H1 (cell line): Measurements from ENCODE around the gene IGF2R. TPM values are rescaled to one million over a fixed set of nuclear protein-coding genes. Genes with fewer than 3 reads are reported as not detected.

Source experiments
- CTCF ChIA-PET: fragments of 300-600 bp; sonication (Branson Sonifier 250); formaldehyde crosslinking; loops from one replicate; lab custom pipeline; 2021; ENCODE audit not compliant: partially characterized antibody; lab: Charles Lee
- POLR2A ChIA-PET: fragments of 300-600 bp; sonication (Branson Sonifier 250); formaldehyde crosslinking; loops from one replicate; lab custom pipeline; 2021; ENCODE audit warnings: inconsistent platforms; ENCODE audit not compliant: partially characterized antibody; lab: Charles Lee
- DNase-seq, 2 experiments: peaks; one replicate each; pipeline versions ENCODE4 v3.0.0 to v3.0.0-alpha.2; 2010 to 2022; ENCODE audit warnings: low spot score in 2 of 2, low read depth in 1 of 2, mixed read lengths in 1 of 2
- FAIRE-seq: peaks from 2 replicates; lab custom pipeline; 2011; peaks lifted over from hg19 to GRCh38; lab: Jason Lieb, UNC
- H2AFZ ChIP-seq: 2 replicates; pipeline ENCODE4 v1.8.1; 2012; ENCODE audit warnings: low read length, inconsistent platforms
- H2AK5ac ChIP-seq: 2 replicates; pipeline ENCODE4 v1.6.1; 2013; ENCODE audit warnings: low read depth, low read length
- H2BK120ac ChIP-seq: replicated peaks from 2 replicates; pipeline ENCODE3; 2013; ENCODE audit warnings: low read depth, low read length, inconsistent platforms
- H2BK12ac ChIP-seq: 2 replicates; pipeline ENCODE4 v1.6.1; 2013; ENCODE audit warnings: low read depth, low read length
- H2BK15ac ChIP-seq: 2 replicates; pipeline ENCODE4 v1.6.1; 2013; ENCODE audit warnings: low read length
- H2BK20ac ChIP-seq: 2 replicates; pipeline ENCODE4 v1.6.1; 2013; ENCODE audit warnings: low read length
- H2BK5ac ChIP-seq: 2 replicates; pipeline ENCODE4 v1.6.1; 2013; ENCODE audit warnings: low read depth, low read length
- H3K14ac ChIP-seq: 2 replicates; pipeline ENCODE4 v1.6.1; 2013; ENCODE audit warnings: inconsistent platforms; ENCODE audit not compliant: insufficient read length
- H3K18ac ChIP-seq: 2 replicates; pipeline ENCODE4 v1.6.1; 2013; ENCODE audit warnings: low read length; ENCODE audit errors: extremely low read depth
- H3K23ac ChIP-seq: 2 replicates; pipeline ENCODE4 v1.6.1; 2013; ENCODE audit warnings: inconsistent platforms; ENCODE audit not compliant: insufficient read length
- H3K23me2 ChIP-seq: 2 replicates; pipeline ENCODE4 v1.6.1; 2013; ENCODE audit warnings: low read depth, low read length
- H3K27ac ChIP-seq: 2 replicates; pipeline ENCODE4 v1.6.1; 2011; ENCODE audit warnings: low read depth, low read length, inconsistent platforms
- H3K27me3 ChIP-seq, 4 experiments: replicated peaks in 1 of 4; 1 replicate in 1 of 4; 2 replicates in 3 of 4; pipeline versions ENCODE4 v1.6.1 to v1.8.1; 2011 to 2013; ENCODE audit warnings: low read length in 3 of 4, mild to moderate bottlenecking in 3 of 4, inconsistent platforms in 2 of 4, mixed read lengths in 2 of 4, moderate library complexity in 1 of 4; ENCODE audit not compliant: control insufficient read depth in 3 of 4, insufficient read depth in 3 of 4; ENCODE audit errors: extremely low read depth in 1 of 4
- H3K36me3 ChIP-seq, 4 experiments: 2 replicates each; pipeline versions ENCODE4 v1.6.1 to v1.8.1; 2011 to 2013; ENCODE audit warnings: mild to moderate bottlenecking in 4 of 4, low read length in 3 of 4, moderate library complexity in 2 of 4, control low read depth in 1 of 4, inconsistent platforms in 1 of 4; ENCODE audit not compliant: insufficient read depth in 4 of 4, control insufficient read depth in 2 of 4
- H3K4ac ChIP-seq: replicated peaks from 2 replicates; pipeline ENCODE3; 2013; ENCODE audit warnings: low read length, low read depth, mixed read lengths, inconsistent platforms; ENCODE audit not compliant: insufficient read length
- H3K4me1 ChIP-seq, 4 experiments: replicated peaks in 1 of 4; 1 replicate in 1 of 4; 2 replicates in 3 of 4; pipeline versions ENCODE4 v1.6.1 to v1.8.1; 2011 to 2013; ENCODE audit warnings: low read length in 3 of 4, inconsistent platforms in 2 of 4, mixed read lengths in 1 of 4; ENCODE audit not compliant: insufficient read depth in 4 of 4, control insufficient read depth in 3 of 4
- H3K4me2 ChIP-seq, 2 experiments: 2 replicates each; pipeline versions ENCODE4 v1.6.1 to v1.8.1; 2011 to 2013; ENCODE audit warnings: low read depth in 2 of 2, low read length in 2 of 2, control low read depth in 1 of 2, inconsistent platforms in 1 of 2, mild to moderate bottlenecking in 1 of 2; ENCODE audit not compliant: insufficient read depth in 1 of 2
- H3K4me3 ChIP-seq, 4 experiments: fragments of 200-600, 300-600 bp in 1 of 4; sonication (generic), shearing (Covaris generic), sonication (Bioruptor Twin) in 1 of 4; 2 replicates each; pipeline versions ENCODE4 v1.5.1 to v1.8.1; 2011 to 2016; ENCODE audit warnings: low read length in 4 of 4, low read depth in 3 of 4, control low read depth in 2 of 4, inconsistent platforms in 2 of 4, mild to moderate bottlenecking in 2 of 4, mixed read lengths in 1 of 4, moderate library complexity in 1 of 4; ENCODE audit not compliant: insufficient read depth in 2 of 4; ENCODE audit errors: extremely low read depth in 1 of 4
- H3K56ac ChIP-seq: replicated peaks from 2 replicates; pipeline ENCODE3; 2013; ENCODE audit warnings: low read depth, mild to moderate bottlenecking, mixed read lengths, low read length, inconsistent platforms; ENCODE audit not compliant: insufficient read length
- H3K79me1 ChIP-seq: 2 replicates; pipeline ENCODE4 v1.6.1; 2013; ENCODE audit warnings: low read depth, low read length, control low read depth
- H3K79me2 ChIP-seq, 2 experiments: 2 replicates each; pipeline versions ENCODE4 v1.6.1 to v1.8.1; 2012 to 2013; ENCODE audit warnings: low read length in 2 of 2, mild to moderate bottlenecking in 2 of 2, inconsistent platforms in 1 of 2; ENCODE audit not compliant: insufficient read depth in 2 of 2, control insufficient read depth in 1 of 2
- H3K9ac ChIP-seq, 4 experiments: replicated peaks in 1 of 4; 1 replicate in 1 of 4; 2 replicates in 3 of 4; pipeline versions ENCODE4 v1.6.1 to v1.8.1; 2011 to 2013; ENCODE audit warnings: low read depth in 3 of 4, low read length in 3 of 4, control low read depth in 2 of 4, mild to moderate bottlenecking in 2 of 4, moderate library complexity in 2 of 4, inconsistent platforms in 1 of 4; ENCODE audit errors: extremely low read depth in 1 of 4
- H3K9me3 ChIP-seq, 2 experiments: 2 replicates each; pipeline versions ENCODE4 v1.6.1 to v1.8.1; 2012 to 2013; ENCODE audit warnings: mild to moderate bottlenecking in 2 of 2, moderate library complexity in 2 of 2, control low read depth in 1 of 2, inconsistent platforms in 1 of 2, low read depth in 1 of 2, low read length in 1 of 2, mixed read lengths in 1 of 2; ENCODE audit not compliant: insufficient read depth in 2 of 2
- H4K20me1 ChIP-seq, 2 experiments: replicated peaks in 1 of 2; 2 replicates each; pipeline versions ENCODE3 to v1.8.1; 2011 to 2013; ENCODE audit warnings: inconsistent platforms in 2 of 2, low read length in 2 of 2, mild to moderate bottlenecking in 1 of 2; ENCODE audit not compliant: insufficient read depth in 2 of 2, control insufficient read depth in 1 of 2
- H4K5ac ChIP-seq: 2 replicates; pipeline ENCODE4 v1.6.1; 2013; ENCODE audit warnings: low read length, low read depth, mixed read lengths, inconsistent platforms; ENCODE audit not compliant: insufficient read length
- H4K8ac ChIP-seq: 2 replicates; pipeline ENCODE4 v1.8.0; 2013; ENCODE audit warnings: mild to moderate bottlenecking, moderate library complexity, low read length, inconsistent platforms; ENCODE audit not compliant: insufficient read depth; ENCODE audit errors: extremely low read depth
- H4K91ac ChIP-seq: replicated peaks from 2 replicates; pipeline ENCODE3; 2013; ENCODE audit warnings: low read length, mixed read lengths, inconsistent platforms; ENCODE audit not compliant: insufficient read length
- BRCA1 ChIP-seq: IDR thresholded peaks from 2 replicates; pipeline ENCODE4 v1.6.1; 2012; ENCODE audit warnings: low read depth, low read length, improper control_type of control experiment
- CTBP2 ChIP-seq: IDR thresholded peaks from 2 replicates; pipeline ENCODE4 v1.7.0; 2011; ENCODE audit warnings: borderline replicate concordance, mild to moderate bottlenecking, moderate library complexity, mixed read lengths, low read length; ENCODE audit not compliant: insufficient read depth, insufficient read length
- KDM1A ChIP-seq: fragments of 200-600, 300-600 bp; sonication (generic); IDR thresholded peaks from 2 replicates; pipeline ENCODE4 v1.7.1; 2016; ENCODE audit warnings: mild to moderate bottlenecking, low read length, borderline replicate concordance
- POU5F1 ChIP-seq: IDR thresholded peaks from 2 replicates; pipeline ENCODE4 v1.6.1; 2011; ENCODE audit warnings: low read depth, mild to moderate bottlenecking, low read length, moderate library complexity
- RAD21 ChIP-seq, 2 experiments: IDR thresholded peaks in 1 of 2; conservative IDR thresholded peaks in 1 of 2; 2 replicates each; pipeline ENCODE4 v1.6.1; 2011; ENCODE audit warnings: low read depth in 2 of 2, low read length in 2 of 2, improper control_type of control experiment in 1 of 2, inconsistent platforms in 1 of 2, mild to moderate bottlenecking in 1 of 2, moderate library complexity in 1 of 2
- SAP30 ChIP-seq: fragments of 300-600 bp; sonication (generic); IDR thresholded peaks from 2 replicates; pipeline ENCODE4 v1.7.1; 2012; ENCODE audit warnings: low read length, moderate library complexity, mild to moderate bottlenecking, inconsistent platforms; ENCODE audit not compliant: insufficient read depth, insufficient replicate concordance
- SUZ12 ChIP-seq: fragments of 200-600 bp; sonication (generic); IDR thresholded peaks from 2 replicates; pipeline ENCODE4 v1.6.1; 2012; ENCODE audit warnings: mild to moderate bottlenecking, inconsistent platforms, low read length, moderate library complexity, mixed read lengths
- YY1 ChIP-seq: IDR thresholded peaks from 2 replicates; pipeline ENCODE4 v1.6.1; 2011; ENCODE audit warnings: low read depth, mild to moderate bottlenecking, low read length
- WGBS, 2 experiments: shearing (Covaris generic) in 1 of 2; methylation state at CpG; one replicate each; pipeline versions ENCODE4 v1.1.6 to v1.1.7; 2013 to 2015; ENCODE audit warnings: low lambda C conversion rate in 2 of 2, mixed read lengths in 2 of 2, inconsistent platforms in 1 of 2, low coverage in 1 of 2, missing lambda C conversion rate in 1 of 2; ENCODE audit not compliant: insufficient replicate concordance in 2 of 2, insufficient coverage in 1 of 2, insufficient read length in 1 of 2; ENCODE audit errors: extremely low coverage in 1 of 2, missing lambda C conversion rate in 1 of 2; 5-methylcytosine and 5-hydroxymethylcytosine counted together
- polyA plus RNA-seq, 7 experiments: library from polyadenylated mRNA; depleted of rRNA in 3 of 7; stranded (reverse) in 5 of 7; unstranded in 2 of 7; fragments of >200 nt in 5 of 7; fragments of 200-250 nt in 2 of 7; gene quantifications; 1 replicate in 5 of 7; 2 replicates in 1 of 7; 4 replicates in 1 of 7; pipeline versions ENCODE4 v1.2.1 to v1.2.3, GENCODE V29; 2011 to 2013; ENCODE audit warnings: missing spikeins in 2 of 7, mixed read lengths in 2 of 7
- total RNA-seq: library from RNA; stranded (reverse); fragmentation: NEBNext Ultra II Directional; extraction: Animal tissue kit (Norgen Biotek cat#: 25700); gene quantifications from 2 replicates; pipeline ENCODE4 v1.2.1, GENCODE V29; 2021

IGF2R gene
- total and polyA plus RNA-seq, 2 of the 8 experiments (the other 6 are each of a cell fraction or from before 2014, with no cell fraction given) = 20.6 to 74.1 TPM

DNA sequence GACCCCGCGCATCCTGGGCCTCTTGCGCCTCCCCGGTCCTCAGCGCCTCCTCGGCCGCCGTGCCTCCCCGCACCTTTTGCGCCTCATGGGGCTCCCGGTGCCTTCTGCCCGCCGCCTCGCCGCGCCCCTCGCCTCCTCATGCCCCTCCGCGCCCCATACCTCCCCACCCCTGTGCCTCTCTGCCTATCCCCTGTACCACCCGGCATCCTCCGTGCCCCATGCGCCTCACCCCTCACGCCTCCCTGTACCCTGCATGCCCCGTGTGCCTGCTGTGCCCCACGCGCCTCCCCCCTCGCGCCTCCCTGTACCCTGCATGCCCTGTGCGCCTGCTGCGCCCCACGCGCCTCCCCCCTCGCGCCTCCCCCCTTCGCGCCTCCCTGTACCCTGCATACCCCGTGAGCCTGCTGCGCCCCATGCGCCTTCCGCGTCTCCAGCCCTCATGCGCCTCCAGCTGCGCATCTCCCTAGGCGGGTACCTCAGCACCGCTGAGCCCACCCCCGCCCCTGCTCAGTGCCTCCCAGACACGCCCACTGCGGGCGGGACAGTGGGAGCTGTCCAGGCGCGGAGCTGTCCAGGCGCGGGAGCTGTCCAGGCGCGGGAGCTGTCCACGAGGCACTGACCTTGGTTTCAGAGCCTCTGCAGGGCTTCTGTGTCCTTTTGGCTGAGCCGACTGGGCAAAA, 37.1 kb downstream of the IGF2R start:
- Histone ChIP-seq H3K9ac (no peak overlapping the region), H3K23ac (no peak overlapping the region), H3K4me1 (no peaks in the 10 kb centered on the region; a peak in 2 of 7 replicates), H3K56ac (no peak overlapping the region), H3K23me2 (peaks cover 2% of the 10 kb centered on the region; the same call in 1 of the 2 replicates), H3K79me1 (peaks cover 7% of the 10 kb centered on the region; the same call in 1 of the 2 replicates), H3K4me2 (peak overlapping the region in 1 of 2 experiments; percentile 39; a peak in 1 of 4 replicates), H3K27ac (no peak overlapping the region), H3K36me3 (peaks cover 0 to 21% (median 1%) of the 10 kb centered on the region in 4 experiments; a peak in 5 of 8 replicates), H4K8ac (no peak overlapping the region), H2BK15ac (no peak overlapping the region), H2BK5ac (no peak overlapping the region), H2BK20ac (no peak overlapping the region), H2BK120ac (no peak overlapping the region), H4K91ac (no peak overlapping the region), H3K4me3 (no peak overlapping the region), H3K9me3 (peaks cover 0 to 23% of the 10 kb centered on the region in 2 experiments; a peak in 2 of 4 replicates), H2AK5ac (no peak overlapping the region), H3K27me3 (no peaks in the 10 kb centered on the region), H4K5ac (no peak overlapping the region), H3K79me2 (peaks cover 0 to 68% of the 10 kb centered on the region in 2 experiments; a peak in 2 of 4 replicates), H4K20me1 (peaks cover 0 to 16% of the 10 kb centered on the region in 2 experiments)
- ChIA-PET CTCF (interaction anchor here (0.7 to 1.7 kb wide), 2 partner anchors 10 to 1122 kb away, joined by 3 to 5 read pairs; no protein-coding TSS in a partner anchor), POLR2A (interaction anchor here (0.7 kb wide), 1 partner anchor 19 kb away, joined by 4 read pairs; no protein-coding TSS in a partner anchor)
- DNase-seq (no peak), FAIRE-seq (no peak)
- WGBS, 2 experiments = 95% methylated on average over 13 of the region's 57 CpGs; no CpG with 5 or more reads in 1 of the 2 experiments
- no peak for TF ChIP-seq RAD21 (IDR thresholded peaks at IDR 0.05 in 1 of 2, conservative IDR thresholded peaks at IDR 0.05 in 1 of 2; ENCODE audit: low read depth in 2 of 2, low read length in 2 of 2)
- TF ChIP-seq SAP30 = no peak
- TF ChIP-seq SUZ12 = no peak
- no peak for TF ChIP-seq CTBP2
- TF ChIP-seq POU5F1 = no peak
- TF ChIP-seq BRCA1 = no peak
- no peak for TF ChIP-seq YY1
- peak; percentile 30; the same call in 1 of the 2 replicates for TF ChIP-seq KDM1A
- TF ChIP-seq, all 59 proteins: peak for 1
- no peak overlapping the region for H3K14ac ChIP-seq
- H2BK12ac ChIP-seq = no peak overlapping the region
- no peak overlapping the region for H3K4ac ChIP-seq
- no peak overlapping the region for H2AFZ ChIP-seq
- no peak overlapping the region for H3K18ac ChIP-seq
